Forelimb muscle (tissue), 1 donor: Measurements from ENCODE around the gene GATA1. TPM values are rescaled to one million over a fixed set of nuclear protein-coding genes. Genes with fewer than 3 reads are reported as not detected.

Experiments used
- polyA plus RNA-seq: library from polyadenylated mRNA; unstranded; fragments of 120-200 nt; gene quantifications from one replicate; pipeline ENCODE4 v1.2.1, GENCODE V29; 2013; ENCODE audit not compliant: insufficient read length

GATA1 gene
- polyA plus RNA-seq, 1 donor = 0.22 TPM

Other genes with a start within 250 kb of the GATA1 start
- gene TBC1D25, start 246.9 kb upstream of the GATA1 start, polyA plus RNA-seq = 8.7 TPM
- 305 TPM for gene RBM3, start 212.1 kb upstream of the GATA1 start, polyA plus RNA-seq
- gene WDR13, start 189.1 kb upstream of the GATA1 start, polyA plus RNA-seq = 86.3 TPM
- gene WAS, start 102.8 kb upstream of the GATA1 start, polyA plus RNA-seq = 2.7 TPM
- gene SUV39H1, start 89.9 kb upstream of the GATA1 start, polyA plus RNA-seq = 3.6 TPM
- not detected for gene GLOD5, start 24.8 kb upstream of the GATA1 start, polyA plus RNA-seq
- 94.3 TPM for gene HDAC6, start 15.5 kb downstream of the GATA1 start, polyA plus RNA-seq
- 0.16 TPM for gene ERAS, start 39.9 kb downstream of the GATA1 start, polyA plus RNA-seq
- not detected for gene PCSK1N, start 49.0 kb downstream of the GATA1 start, polyA plus RNA-seq
- 37.2 TPM for gene TIMM17B, start 111.2 kb downstream of the GATA1 start, polyA plus RNA-seq
- 64.5 TPM for gene PQBP1, start 111.3 kb downstream of the GATA1 start, polyA plus RNA-seq
- gene SLC35A2, start 125.1 kb downstream of the GATA1 start, polyA plus RNA-seq = 15.0 TPM
- gene PIM2, start 132.4 kb downstream of the GATA1 start, polyA plus RNA-seq = 2.1 TPM
- 35.3 TPM for gene OTUD5, start 171.0 kb downstream of the GATA1 start, polyA plus RNA-seq
- 1.2 TPM for gene KCND1, start 185.3 kb downstream of the GATA1 start, polyA plus RNA-seq
- gene GRIPAP1, start 215.7 kb downstream of the GATA1 start, polyA plus RNA-seq = 25.0 TPM